Liver (tissue), 9 donors: ENCODE data around the gene TCEA2. TPM values are rescaled to one million over a fixed set of nuclear protein-coding genes. Genes with fewer than 3 reads are reported as not detected.

Experiments
- DNase-seq: peaks from one replicate; pipeline ENCODE4 v3.0.0-alpha.2; 2017; ENCODE audit warnings: low spot score
- H3K27ac ChIP-seq, 2 donors: one replicate each; pipeline ENCODE4 v1.7.0; 2013; ENCODE audit warnings: inconsistent platforms in 2 of 2, low read length in 2 of 2, control low read depth in 1 of 2, low read depth in 1 of 2, mild to moderate bottlenecking in 1 of 2
- H3K27me3 ChIP-seq, 4 donors: one replicate each; pipeline versions ENCODE4 v1.6.1 to v1.7.0; 2013; ENCODE audit warnings: low read length in 3 of 4, inconsistent platforms in 1 of 4, mild to moderate bottlenecking in 1 of 4, moderate library complexity in 1 of 4; ENCODE audit not compliant: control insufficient read depth in 4 of 4, insufficient read depth in 4 of 4
- H3K36me3 ChIP-seq, 4 donors: one replicate each; pipeline versions ENCODE4 v1.6.1 to v1.7.0; 2013; ENCODE audit warnings: low read length in 3 of 4, mild to moderate bottlenecking in 3 of 4, low read depth in 1 of 4, moderate library complexity in 1 of 4; ENCODE audit not compliant: control insufficient read depth in 4 of 4, insufficient read depth in 3 of 4
- H3K4me1 ChIP-seq, 4 donors: one replicate each; pipeline versions ENCODE4 v1.6.1 to v1.7.0; 2013; ENCODE audit warnings: low read length in 3 of 4, mild to moderate bottlenecking in 3 of 4, moderate library complexity in 1 of 4; ENCODE audit not compliant: control insufficient read depth in 4 of 4, insufficient read depth in 4 of 4
- H3K4me3 ChIP-seq, 3 donors: one replicate each; pipeline versions ENCODE4 v1.6.1 to v1.7.0; 2013; ENCODE audit warnings: low read length in 3 of 3, control low read depth in 1 of 3, low read depth in 1 of 3, mild to moderate bottlenecking in 1 of 3
- H3K9ac ChIP-seq, 2 donors: one replicate each; pipeline ENCODE4 v1.7.0; 2013; ENCODE audit warnings: low read length in 2 of 2, mild to moderate bottlenecking in 2 of 2, moderate library complexity in 2 of 2, control low read depth in 1 of 2, low read depth in 1 of 2
- H3K9me3 ChIP-seq, 4 donors: one replicate each; pipeline versions ENCODE4 v1.6.1 to v1.7.0; 2013; ENCODE audit warnings: low read length in 3 of 4; ENCODE audit not compliant: control insufficient read depth in 4 of 4
- CTCF ChIP-seq: fragments of 150-350 bp; IDR thresholded peaks from 2 replicates; pipeline ENCODE4 v1.5.1; 2017; ENCODE audit warnings: improper control_type of control experiment, low read depth, low read length; ENCODE audit not compliant: missing input control
- EGR1 ChIP-seq, 2 donors: IDR thresholded peaks; 2 replicates each; pipeline ENCODE4 v1.6.1; 2016 to 2018; ENCODE audit warnings: antibody characterized with exemption in 2 of 2, low read depth in 2 of 2
- FOXA1 ChIP-seq: IDR thresholded peaks from 2 replicates; pipeline ENCODE4 v1.6.1; 2016; ENCODE audit warnings: antibody characterized with exemption
- FOXA2 ChIP-seq: IDR thresholded peaks from 2 replicates; pipeline ENCODE4 v1.6.1; 2016; ENCODE audit warnings: antibody characterized with exemption
- GABPA ChIP-seq, 2 donors: IDR thresholded peaks in 1 of 2; conservative IDR thresholded peaks in 1 of 2; 2 replicates each; pipeline ENCODE4 v1.6.1; 2016; ENCODE audit warnings: antibody characterized with exemption in 2 of 2, mild to moderate bottlenecking in 1 of 2, moderate library complexity in 1 of 2
- HNF4A ChIP-seq, 2 donors: conservative IDR thresholded peaks; 2 replicates each; pipeline ENCODE4 v1.6.1; 2016; ENCODE audit warnings: antibody characterized with exemption in 2 of 2, mild to moderate bottlenecking in 2 of 2
- HNF4G ChIP-seq: IDR thresholded peaks from 2 replicates; pipeline ENCODE4 v1.6.1; 2016; ENCODE audit warnings: antibody characterized with exemption
- JUND ChIP-seq, 2 donors: IDR thresholded peaks; 2 replicates each; pipeline ENCODE4 v1.6.1; 2016; ENCODE audit warnings: antibody characterized with exemption in 2 of 2
- MAX ChIP-seq: IDR thresholded peaks from 2 replicates; pipeline ENCODE4 v1.6.1; 2016; ENCODE audit warnings: antibody characterized with exemption
- NR2F2 ChIP-seq: IDR thresholded peaks from 2 replicates; pipeline ENCODE4 v1.6.1; 2016; ENCODE audit warnings: antibody characterized with exemption
- RAD21 ChIP-seq, 2 donors: IDR thresholded peaks; 2 replicates each; pipeline ENCODE4 v1.6.1; 2016; ENCODE audit warnings: antibody characterized with exemption in 2 of 2, mild to moderate bottlenecking in 2 of 2
- RXRA ChIP-seq, 2 donors: IDR thresholded peaks; 2 replicates each; pipeline ENCODE4 v1.6.1; 2017 to 2018; ENCODE audit warnings: antibody characterized with exemption in 2 of 2, mild to moderate bottlenecking in 1 of 2
- SP1 ChIP-seq: IDR thresholded peaks from 2 replicates; pipeline ENCODE4 v1.6.1; 2018; ENCODE audit warnings: antibody characterized with exemption, mild to moderate bottlenecking
- TAF1 ChIP-seq: conservative IDR thresholded peaks from 2 replicates; pipeline ENCODE4 v1.6.1; 2016; ENCODE audit warnings: antibody characterized with exemption, mild to moderate bottlenecking
- YY1 ChIP-seq: IDR thresholded peaks from 2 replicates; pipeline ENCODE4 v1.6.1; 2016; ENCODE audit warnings: antibody characterized with exemption, mild to moderate bottlenecking
- ZBTB33 ChIP-seq: IDR thresholded peaks from 2 replicates; pipeline ENCODE4 v1.6.1; 2016; ENCODE audit warnings: antibody characterized with exemption
- WGBS: extraction: QIAGEN DNeasy Blood & Tissue Kit; methylation state at CpG from one replicate; pipeline ENCODE4 v1.1.7; 2013; 5-methylcytosine and 5-hydroxymethylcytosine counted together
- polyA plus RNA-seq, 2 donors: library from polyadenylated mRNA; stranded (reverse) in 1 of 2; unstranded in 1 of 2; fragments of 200-250 nt in 1 of 2; fragments of >200 nt in 1 of 2; fragmentation: Nextera tagmentation in 1 of 2; extraction: Ambion mirVana in 1 of 2; gene quantifications; one replicate each; pipeline versions ENCODE4 v1.2.1 to v1.2.3, GENCODE V29; 2013 to 2015
- total RNA-seq, 2 donors: library from RNA; depleted of rRNA; stranded (reverse); fragments of >200 nt; gene quantifications; one replicate each; pipeline ENCODE4 v1.2.3, GENCODE V29; 2014
- TF ChIP-seq, protein P1 (sequence below): IDR thresholded peaks from 2 replicates; pipeline ENCODE4 v1.6.1; 2016; ENCODE audit warnings: antibody characterized with exemption
- TF ChIP-seq, protein P2 (sequence below): IDR thresholded peaks from 2 replicates; pipeline ENCODE4 v1.6.1; 2016; ENCODE audit warnings: antibody characterized with exemption, mild to moderate bottlenecking
- donor health status: healthy.
- donor health status: healthy.
- donor health status: healthy.
- donor health status: healthy.
- donor health status: healthy.

TCEA2 gene
- total and polyA plus RNA-seq, 4 donors: 4.6 to 22.6 (median 11.8) TPM

DNA sequence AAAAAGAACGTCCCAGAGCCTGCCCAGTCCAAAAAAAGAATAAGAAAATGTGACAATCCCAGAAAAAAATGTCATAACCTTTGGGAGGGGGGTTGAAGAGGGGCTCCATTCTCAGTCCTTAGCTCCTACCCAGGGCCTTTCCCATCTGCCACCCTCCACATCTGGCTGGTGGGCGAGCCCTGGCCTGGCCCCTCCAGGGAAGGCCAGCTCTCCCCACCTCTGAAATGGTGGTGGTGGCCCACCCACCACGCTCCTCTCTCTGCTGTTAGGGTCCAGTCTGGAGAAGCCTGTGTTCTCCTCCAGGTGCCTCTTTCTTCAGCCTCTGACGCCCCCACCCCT lies 15.9 kb downstream of the TCEA2 start:
- TF ChIP-seq CTCF: no peak
- TF ChIP-seq GABPA (IDR thresholded peaks at IDR 0.05 in 1 of 2, conservative IDR thresholded peaks at IDR 0.05 in 1 of 2): no peak
- no peak for TF ChIP-seq FOXA1
- TF ChIP-seq TAF1: no peak
- no peak for TF ChIP-seq SP1
- no peak for TF ChIP-seq HNF4A (conservative IDR thresholded peaks at IDR 0.05)
- TF ChIP-seq, protein P1, sequence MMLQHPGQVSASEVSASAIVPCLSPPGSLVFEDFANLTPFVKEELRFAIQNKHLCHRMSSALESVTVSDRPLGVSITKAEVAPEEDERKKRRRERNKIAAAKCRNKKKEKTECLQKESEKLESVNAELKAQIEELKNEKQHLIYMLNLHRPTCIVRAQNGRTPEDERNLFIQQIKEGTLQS: no peak
- TF ChIP-seq MAX: no peak
- TF ChIP-seq JUND (IDR thresholded peaks at IDR 0.05): no peak
- TF ChIP-seq, protein P2, sequence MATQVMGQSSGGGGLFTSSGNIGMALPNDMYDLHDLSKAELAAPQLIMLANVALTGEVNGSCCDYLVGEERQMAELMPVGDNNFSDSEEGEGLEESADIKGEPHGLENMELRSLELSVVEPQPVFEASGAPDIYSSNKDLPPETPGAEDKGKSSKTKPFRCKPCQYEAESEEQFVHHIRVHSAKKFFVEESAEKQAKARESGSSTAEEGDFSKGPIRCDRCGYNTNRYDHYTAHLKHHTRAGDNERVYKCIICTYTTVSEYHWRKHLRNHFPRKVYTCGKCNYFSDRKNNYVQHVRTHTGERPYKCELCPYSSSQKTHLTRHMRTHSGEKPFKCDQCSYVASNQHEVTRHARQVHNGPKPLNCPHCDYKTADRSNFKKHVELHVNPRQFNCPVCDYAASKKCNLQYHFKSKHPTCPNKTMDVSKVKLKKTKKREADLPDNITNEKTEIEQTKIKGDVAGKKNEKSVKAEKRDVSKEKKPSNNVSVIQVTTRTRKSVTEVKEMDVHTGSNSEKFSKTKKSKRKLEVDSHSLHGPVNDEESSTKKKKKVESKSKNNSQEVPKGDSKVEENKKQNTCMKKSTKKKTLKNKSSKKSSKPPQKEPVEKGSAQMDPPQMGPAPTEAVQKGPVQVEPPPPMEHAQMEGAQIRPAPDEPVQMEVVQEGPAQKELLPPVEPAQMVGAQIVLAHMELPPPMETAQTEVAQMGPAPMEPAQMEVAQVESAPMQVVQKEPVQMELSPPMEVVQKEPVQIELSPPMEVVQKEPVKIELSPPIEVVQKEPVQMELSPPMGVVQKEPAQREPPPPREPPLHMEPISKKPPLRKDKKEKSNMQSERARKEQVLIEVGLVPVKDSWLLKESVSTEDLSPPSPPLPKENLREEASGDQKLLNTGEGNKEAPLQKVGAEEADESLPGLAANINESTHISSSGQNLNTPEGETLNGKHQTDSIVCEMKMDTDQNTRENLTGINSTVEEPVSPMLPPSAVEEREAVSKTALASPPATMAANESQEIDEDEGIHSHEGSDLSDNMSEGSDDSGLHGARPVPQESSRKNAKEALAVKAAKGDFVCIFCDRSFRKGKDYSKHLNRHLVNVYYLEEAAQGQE: no peak
- no peak for TF ChIP-seq RAD21 (IDR thresholded peaks at IDR 0.05)
- no peak for TF ChIP-seq RXRA (IDR thresholded peaks at IDR 0.05)
- no peak for TF ChIP-seq NR2F2
- no peak for TF ChIP-seq YY1
- no peak for TF ChIP-seq FOXA2
- TF ChIP-seq EGR1 (IDR thresholded peaks at IDR 0.05; ENCODE audit: low read depth in 2 of 2): no peak
- TF ChIP-seq HNF4G: no peak
- TF ChIP-seq ZBTB33: no peak
- 48% methylated on average over 4 of the region's 4 CpGs for WGBS
- Histone ChIP-seq H3K27ac (peak overlapping the region; percentile 22 to 63), H3K27me3 (no peaks in the 10 kb centered on the region), H3K4me3 (peak overlapping the region; percentile 45 to 66 (median 61)), H3K9me3 (no peaks in the 10 kb centered on the region), H3K9ac (peak overlapping the region; percentile 1 to 25), H3K4me1 (peaks cover 11 to 32% (median 16%) of the 10 kb centered on the region in 4 donors), H3K36me3 (peaks cover 0 to under 1% (median 0%) of the 10 kb centered on the region in 4 donors)
- no peak for DNase-seq
